Measurements from ENCODE around the gene ASTN2. TPM values are rescaled to one million over a fixed set of nuclear protein-coding genes. Genes with fewer than 3 reads are reported as not detected.

ASTN2 gene
- total RNA-seq, 4 donors from 2014 or later, result 4.0 to 7.0 (median 4.9) TPM

DNA sequence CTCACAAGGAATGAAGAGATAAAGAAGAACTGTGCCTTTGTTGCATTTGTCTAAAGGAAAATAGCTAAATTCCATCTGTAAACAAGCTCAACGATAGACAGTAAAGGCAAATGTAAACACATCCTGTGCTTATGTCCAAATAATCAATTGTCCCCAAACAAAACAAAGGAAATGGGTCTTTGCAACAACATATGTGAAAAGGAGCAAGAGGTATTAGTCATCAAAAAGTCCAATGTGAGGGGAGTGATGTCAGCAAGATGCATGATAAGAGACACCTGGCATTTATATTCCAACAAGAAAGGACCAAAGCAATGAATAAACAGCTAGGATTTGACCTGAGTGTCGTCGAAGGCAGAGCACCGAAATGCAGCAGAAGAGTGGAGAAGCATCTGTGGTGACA is 209.1 kb downstream of the ASTN2 start:
- Histone ChIP-seq H3K9me3 (peaks cover 0 to 21% (median 0%) of the 10 kb centered on the region in 3 donors), H3K4me1 (no peaks in the 10 kb centered on the region), H3K36me3 (no peaks in the 10 kb centered on the region), H3K4me3 (no peak overlapping the region), H3K27ac (no peak overlapping the region), H3K27me3 (peaks cover 10% of the 10 kb centered on the region)
- ATAC-seq, result no peak
- no peak for TF ChIP-seq POLR2A (IDR thresholded peaks at IDR 0.05)
- no peak for TF ChIP-seq POLR2AphosphoS5 (IDR thresholded peaks at IDR 0.05)
- TF ChIP-seq EP300 (IDR thresholded peaks at IDR 0.05), result no peak
- TF ChIP-seq, protein P1, sequence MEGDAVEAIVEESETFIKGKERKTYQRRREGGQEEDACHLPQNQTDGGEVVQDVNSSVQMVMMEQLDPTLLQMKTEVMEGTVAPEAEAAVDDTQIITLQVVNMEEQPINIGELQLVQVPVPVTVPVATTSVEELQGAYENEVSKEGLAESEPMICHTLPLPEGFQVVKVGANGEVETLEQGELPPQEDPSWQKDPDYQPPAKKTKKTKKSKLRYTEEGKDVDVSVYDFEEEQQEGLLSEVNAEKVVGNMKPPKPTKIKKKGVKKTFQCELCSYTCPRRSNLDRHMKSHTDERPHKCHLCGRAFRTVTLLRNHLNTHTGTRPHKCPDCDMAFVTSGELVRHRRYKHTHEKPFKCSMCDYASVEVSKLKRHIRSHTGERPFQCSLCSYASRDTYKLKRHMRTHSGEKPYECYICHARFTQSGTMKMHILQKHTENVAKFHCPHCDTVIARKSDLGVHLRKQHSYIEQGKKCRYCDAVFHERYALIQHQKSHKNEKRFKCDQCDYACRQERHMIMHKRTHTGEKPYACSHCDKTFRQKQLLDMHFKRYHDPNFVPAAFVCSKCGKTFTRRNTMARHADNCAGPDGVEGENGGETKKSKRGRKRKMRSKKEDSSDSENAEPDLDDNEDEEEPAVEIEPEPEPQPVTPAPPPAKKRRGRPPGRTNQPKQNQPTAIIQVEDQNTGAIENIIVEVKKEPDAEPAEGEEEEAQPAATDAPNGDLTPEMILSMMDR (IDR thresholded peaks at IDR 0.05), result no peak
- 23 to 45% methylated on average over 4 of the region's 4 CpGs for WGBS, 2 donors (ENCODE audit: low coverage in 1 of 2)

GRCh38 chr9:117204971-117205370 is 209.9 kb downstream of the ASTN2 start:
- Histone ChIP-seq H3K27me3 (peaks cover 10% of the 10 kb centered on the region), H3K4me1 (no peaks in the 10 kb centered on the region), H3K9me3 (peaks cover 0 to 21% (median 0%) of the 10 kb centered on the region in 3 donors), H3K27ac (no peak overlapping the region), H3K4me3 (no peak overlapping the region), H3K36me3 (no peaks in the 10 kb centered on the region)
- 45 to 67% methylated on average over 1 of the region's 1 CpG for WGBS, 2 donors (ENCODE audit: low coverage in 1 of 2)
- TF ChIP-seq POLR2A (IDR thresholded peaks at IDR 0.05) (no peak), POLR2AphosphoS5 (IDR thresholded peaks at IDR 0.05) (no peak), EP300 (IDR thresholded peaks at IDR 0.05) (no peak)
- TF ChIP-seq, protein P1 (IDR thresholded peaks at IDR 0.05), result no peak
- no peak for ATAC-seq

DNA sequence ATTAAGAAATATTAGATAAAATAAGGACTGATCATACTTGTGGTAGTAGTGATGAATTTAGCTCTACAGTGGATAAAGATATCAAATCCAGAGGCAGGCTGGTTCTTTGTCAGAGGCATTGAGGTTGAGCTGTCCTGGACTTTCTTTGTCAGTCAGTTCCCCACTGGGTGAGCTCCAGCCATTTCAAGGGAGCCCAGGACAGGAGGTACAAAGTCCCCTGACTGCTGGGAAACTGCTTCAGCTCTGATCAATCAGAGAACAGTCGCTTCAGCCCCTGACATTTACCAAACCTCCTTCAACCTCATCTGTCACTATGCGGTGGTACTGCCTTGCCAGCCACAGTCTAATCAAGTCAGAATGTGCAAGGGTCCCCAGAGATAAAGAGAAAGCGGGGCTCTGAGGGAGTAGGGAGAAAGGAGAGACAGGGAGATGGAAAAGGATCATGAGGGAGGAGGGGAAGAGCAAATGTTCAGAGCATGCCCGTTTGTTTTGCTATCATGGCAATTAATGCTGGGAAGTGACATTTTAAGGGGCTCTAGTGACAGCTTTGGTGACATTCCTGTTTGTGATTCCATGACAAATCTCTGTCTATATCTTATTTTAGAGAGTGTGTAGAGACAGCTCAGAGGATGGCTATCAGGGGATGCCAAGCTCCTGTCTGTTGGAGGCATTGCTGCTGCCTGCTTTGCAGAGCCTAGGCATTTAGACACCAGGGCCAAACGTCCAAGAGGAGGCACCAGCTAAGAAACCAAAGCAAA is 223.2 kb downstream of the ASTN2 start:
- TF ChIP-seq POLR2AphosphoS5 (IDR thresholded peaks at IDR 0.05) (no peak), EP300 (IDR thresholded peaks at IDR 0.05) (no peak), POLR2A (IDR thresholded peaks at IDR 0.05) (no peak)
- TF ChIP-seq, protein P1 (IDR thresholded peaks at IDR 0.05), result no peak
- no peaks in the 10 kb centered on the region for H3K36me3 ChIP-seq
- no peak overlapping the region for H3K4me3 ChIP-seq
- no peaks in the 10 kb centered on the region for H3K4me1 ChIP-seq
- WGBS, 2 donors (ENCODE audit: low coverage in 1 of 2), result 10 to 40% methylated on average over 1 to 4 of the region's 5 CpGs
- ATAC-seq, result no peak
- H3K27ac ChIP-seq, result no peak overlapping the region
- H3K9me3 ChIP-seq, result peaks cover 0 to 4% (median 0%) of the 10 kb centered on the region in 3 donors
- H3K27me3 ChIP-seq, result peaks cover 9% of the 10 kb centered on the region

DNA sequence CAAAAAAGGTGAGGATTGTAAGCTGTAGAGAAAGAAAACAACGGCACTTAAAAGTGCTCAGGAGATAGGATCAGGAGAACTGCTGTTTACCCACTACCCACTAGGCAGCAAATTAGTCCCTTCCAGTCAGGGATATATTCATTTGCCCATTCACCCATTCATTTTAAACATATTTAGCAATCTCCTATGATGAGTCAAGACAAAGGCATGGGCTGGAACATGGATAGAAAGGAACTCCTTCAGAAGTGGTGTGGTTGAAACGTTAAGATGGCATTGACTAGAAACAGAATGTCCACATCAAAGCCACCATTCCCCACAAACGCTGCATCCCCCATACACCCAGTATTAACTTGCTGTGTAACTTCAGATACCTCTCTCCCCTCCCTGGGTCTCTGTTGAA is 225.7 kb downstream of the ASTN2 start:
- TF ChIP-seq EP300 (IDR thresholded peaks at IDR 0.05) (no peak), POLR2A (IDR thresholded peaks at IDR 0.05) (no peak), POLR2AphosphoS5 (IDR thresholded peaks at IDR 0.05) (no peak)
- TF ChIP-seq, protein P1 (IDR thresholded peaks at IDR 0.05), result no peak
- Histone ChIP-seq H3K9me3 (no peaks in the 10 kb centered on the region), H3K4me1 (no peaks in the 10 kb centered on the region), H3K27ac (no peak overlapping the region), H3K27me3 (peaks cover 9% of the 10 kb centered on the region), H3K4me3 (no peak overlapping the region), H3K36me3 (no peaks in the 10 kb centered on the region)
- ATAC-seq, result no peak
- 68 to 70% methylated on average over 3 of the region's 3 CpGs for WGBS, 2 donors (ENCODE audit: low coverage in 1 of 2)

DNA sequence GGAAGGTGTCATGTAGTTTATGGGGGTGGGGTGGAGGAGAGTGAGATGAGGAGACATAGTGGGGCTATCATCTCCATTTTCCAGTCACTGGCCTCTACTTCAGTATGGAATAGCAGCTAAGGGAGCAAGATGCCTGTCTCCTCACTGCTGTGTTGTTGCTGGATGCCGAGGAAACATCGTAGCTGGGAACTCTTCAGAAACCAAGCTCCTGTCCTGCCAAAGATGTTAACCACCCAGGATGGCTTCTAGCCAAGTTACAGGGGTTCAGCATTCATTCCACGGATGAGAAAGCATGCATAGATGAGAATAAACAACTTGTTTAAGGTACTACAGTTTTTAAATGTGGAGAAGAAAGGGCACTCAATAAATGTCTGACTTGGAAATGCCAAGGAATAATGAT is 226.5 kb downstream of the ASTN2 start:
- WGBS, 2 donors (ENCODE audit: low coverage in 1 of 2), result 57 to 71% methylated on average over 2 to 3 of the region's 3 CpGs
- no peak overlapping the region for H3K4me3 ChIP-seq
- peaks cover 9% of the 10 kb centered on the region for H3K27me3 ChIP-seq
- H3K4me1 ChIP-seq, result no peaks in the 10 kb centered on the region
- H3K36me3 ChIP-seq, result no peaks in the 10 kb centered on the region
- no peak for ATAC-seq
- no peaks in the 10 kb centered on the region for H3K9me3 ChIP-seq
- H3K27ac ChIP-seq, result no peak overlapping the region
- TF ChIP-seq, protein P1 (IDR thresholded peaks at IDR 0.05), result no peak
- no peak for TF ChIP-seq POLR2A (IDR thresholded peaks at IDR 0.05)
- no peak for TF ChIP-seq EP300 (IDR thresholded peaks at IDR 0.05)
- no peak for TF ChIP-seq POLR2AphosphoS5 (IDR thresholded peaks at IDR 0.05)
